Glutamatergic neuron (in vitro differentiated cells): ENCODE data around the gene MYO5B. TPM values are rescaled to one million over a fixed set of nuclear protein-coding genes. Genes with fewer than 3 reads are reported as not detected.

Experiments used
- DNase-seq: peaks from one replicate; pipeline ENCODE4 v3.0.0; 2022
- H3K27ac Mint-ChIP-seq: one replicate; pipeline ENCODE4 v1.8.0; 2020; ENCODE audit warnings: mild to moderate bottlenecking, mixed read lengths, inconsistent platforms; ENCODE audit not compliant: unreplicated experiment
- H3K27me3 Mint-ChIP-seq: one replicate; pipeline ENCODE4 v1.8.0; 2020; ENCODE audit warnings: mild to moderate bottlenecking, moderate library complexity, mixed read lengths, inconsistent platforms; ENCODE audit not compliant: unreplicated experiment
- H3K36me3 Mint-ChIP-seq: one replicate; pipeline ENCODE4 v1.8.0; 2020; ENCODE audit warnings: mild to moderate bottlenecking, mixed read lengths, inconsistent platforms; ENCODE audit not compliant: unreplicated experiment
- H3K4me1 Mint-ChIP-seq: one replicate; pipeline ENCODE4 v1.8.0; 2020; ENCODE audit warnings: mild to moderate bottlenecking, low read depth, mixed read lengths, inconsistent platforms; ENCODE audit not compliant: unreplicated experiment
- H3K4me3 Mint-ChIP-seq: one replicate; pipeline ENCODE4 v1.8.0; 2020; ENCODE audit warnings: mild to moderate bottlenecking, mixed read lengths, inconsistent platforms; ENCODE audit not compliant: unreplicated experiment
- H3K9me3 Mint-ChIP-seq: one replicate; pipeline ENCODE4 v1.8.0; 2020; ENCODE audit warnings: mild to moderate bottlenecking, moderate library complexity, mixed read lengths, inconsistent platforms; ENCODE audit not compliant: unreplicated experiment
- total RNA-seq: library from RNA; stranded (reverse); fragmentation: NEBNext Ultra II Directional; extraction: Animal tissue kit (Norgen Biotek cat#: 25700); gene quantifications from one replicate; pipeline ENCODE4 v1.2.1, GENCODE V29; 2021; ENCODE audit not compliant: unreplicated experiment
- TF ChIP-seq, protein P1 (sequence below): fragments of 200-600 bp; sonication (generic); IDR thresholded peaks from one replicate; pipeline ENCODE4 v1.5.0; 2021; ENCODE audit not compliant: partially characterized antibody, unreplicated experiment

The MYO5B gene
- total RNA-seq, 1 donor from 2014 or later = 2.7 TPM

DNA sequence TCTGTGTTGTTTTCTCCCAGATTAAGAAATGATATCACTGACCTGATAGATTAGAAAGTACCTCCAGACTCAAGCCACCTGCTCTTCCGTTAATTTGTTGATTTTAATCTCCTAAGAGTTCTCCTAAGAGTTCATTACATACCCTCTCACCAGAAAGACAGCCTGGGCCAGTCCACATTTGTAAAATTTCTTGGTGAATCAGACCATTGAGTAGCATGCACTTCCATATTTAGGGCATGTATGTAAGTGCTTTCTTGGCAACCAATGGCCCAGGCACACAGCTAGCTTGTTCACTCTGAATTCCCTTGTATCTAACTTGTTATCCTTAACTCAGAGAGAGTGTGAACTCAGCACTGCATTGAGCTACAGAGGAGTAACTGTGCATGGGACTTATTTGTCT, 223.5 kb downstream of the MYO5B start:
- no peaks in the 10 kb centered on the region for H3K36me3 Mint-ChIP-seq
- TF ChIP-seq, protein P1, sequence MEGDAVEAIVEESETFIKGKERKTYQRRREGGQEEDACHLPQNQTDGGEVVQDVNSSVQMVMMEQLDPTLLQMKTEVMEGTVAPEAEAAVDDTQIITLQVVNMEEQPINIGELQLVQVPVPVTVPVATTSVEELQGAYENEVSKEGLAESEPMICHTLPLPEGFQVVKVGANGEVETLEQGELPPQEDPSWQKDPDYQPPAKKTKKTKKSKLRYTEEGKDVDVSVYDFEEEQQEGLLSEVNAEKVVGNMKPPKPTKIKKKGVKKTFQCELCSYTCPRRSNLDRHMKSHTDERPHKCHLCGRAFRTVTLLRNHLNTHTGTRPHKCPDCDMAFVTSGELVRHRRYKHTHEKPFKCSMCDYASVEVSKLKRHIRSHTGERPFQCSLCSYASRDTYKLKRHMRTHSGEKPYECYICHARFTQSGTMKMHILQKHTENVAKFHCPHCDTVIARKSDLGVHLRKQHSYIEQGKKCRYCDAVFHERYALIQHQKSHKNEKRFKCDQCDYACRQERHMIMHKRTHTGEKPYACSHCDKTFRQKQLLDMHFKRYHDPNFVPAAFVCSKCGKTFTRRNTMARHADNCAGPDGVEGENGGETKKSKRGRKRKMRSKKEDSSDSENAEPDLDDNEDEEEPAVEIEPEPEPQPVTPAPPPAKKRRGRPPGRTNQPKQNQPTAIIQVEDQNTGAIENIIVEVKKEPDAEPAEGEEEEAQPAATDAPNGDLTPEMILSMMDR = no peak
- no peak for DNase-seq
- peaks cover 10% of the 10 kb centered on the region for H3K4me1 Mint-ChIP-seq
- no peak overlapping the region for H3K4me3 Mint-ChIP-seq
- H3K27ac Mint-ChIP-seq = no peak overlapping the region
- no peaks in the 10 kb centered on the region for H3K27me3 Mint-ChIP-seq
- H3K9me3 Mint-ChIP-seq = no peaks in the 10 kb centered on the region

DNA sequence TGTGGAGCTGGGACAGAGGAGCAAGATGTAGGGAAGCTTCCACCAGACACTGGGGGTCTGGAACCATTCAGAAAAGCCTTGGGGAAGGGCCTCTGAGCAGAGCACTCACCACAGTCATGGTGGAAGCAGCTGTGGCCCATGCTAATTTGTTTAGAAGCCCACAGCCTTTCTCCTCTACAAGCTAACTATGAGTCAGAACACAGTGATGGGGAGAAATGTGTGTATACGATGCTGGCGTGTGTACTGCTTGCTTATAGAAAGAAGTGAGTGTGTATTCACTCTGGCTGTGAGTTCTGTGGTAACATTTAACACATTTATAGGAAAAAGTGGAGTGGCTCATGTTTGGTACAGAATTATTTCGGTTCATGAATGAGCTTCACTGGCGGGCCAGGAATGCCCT, 224.6 kb downstream of the MYO5B start:
- no peak for DNase-seq
- H3K4me3 Mint-ChIP-seq = no peak overlapping the region
- peaks cover 5% of the 10 kb centered on the region for H3K27me3 Mint-ChIP-seq
- no peaks in the 10 kb centered on the region for H3K36me3 Mint-ChIP-seq
- H3K9me3 Mint-ChIP-seq = no peaks in the 10 kb centered on the region
- H3K4me1 Mint-ChIP-seq = peaks cover 10% of the 10 kb centered on the region
- TF ChIP-seq, protein P1 = no peak
- H3K27ac Mint-ChIP-seq = no peak overlapping the region

DNA sequence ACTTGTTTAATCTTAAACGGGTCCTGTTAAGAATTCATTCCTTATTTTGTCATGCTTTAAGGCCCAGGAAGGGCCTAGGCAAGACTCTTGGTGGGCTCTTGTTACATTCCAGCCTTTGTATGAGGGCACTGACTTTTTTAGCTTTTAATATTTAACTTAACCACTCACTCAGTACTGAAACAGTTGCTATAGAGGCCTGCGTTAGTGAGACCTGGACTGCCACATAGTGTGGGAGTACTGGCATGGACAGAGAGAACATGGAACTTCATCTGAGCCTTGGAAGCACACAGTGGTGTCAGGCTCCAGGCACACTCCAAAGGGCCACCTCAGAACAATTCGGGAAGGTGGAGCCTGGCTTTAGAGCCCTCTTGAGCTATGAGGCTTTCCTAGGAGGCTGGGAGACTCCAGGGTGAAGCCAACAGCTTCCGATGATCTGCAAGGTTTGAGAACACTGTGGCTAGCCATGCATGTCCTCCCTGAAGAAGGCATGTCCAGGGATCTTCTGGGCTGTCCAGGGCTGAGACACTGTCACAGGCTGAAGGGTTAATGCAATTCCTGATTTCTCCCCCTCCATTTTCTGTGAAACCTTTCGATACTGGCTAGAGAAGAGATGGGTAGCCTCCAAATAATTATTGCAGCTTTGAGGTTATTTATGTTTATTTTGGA, 226.2 kb downstream of the MYO5B start:
- Mint-ChIP-seq H3K4me1 (peaks cover 10% of the 10 kb centered on the region), H3K27ac (no peak overlapping the region), H3K27me3 (peaks cover 6% of the 10 kb centered on the region), H3K4me3 (no peak overlapping the region), H3K9me3 (no peaks in the 10 kb centered on the region), H3K36me3 (no peaks in the 10 kb centered on the region)
- TF ChIP-seq, protein P1 = no peak
- DNase-seq = no peak

DNA sequence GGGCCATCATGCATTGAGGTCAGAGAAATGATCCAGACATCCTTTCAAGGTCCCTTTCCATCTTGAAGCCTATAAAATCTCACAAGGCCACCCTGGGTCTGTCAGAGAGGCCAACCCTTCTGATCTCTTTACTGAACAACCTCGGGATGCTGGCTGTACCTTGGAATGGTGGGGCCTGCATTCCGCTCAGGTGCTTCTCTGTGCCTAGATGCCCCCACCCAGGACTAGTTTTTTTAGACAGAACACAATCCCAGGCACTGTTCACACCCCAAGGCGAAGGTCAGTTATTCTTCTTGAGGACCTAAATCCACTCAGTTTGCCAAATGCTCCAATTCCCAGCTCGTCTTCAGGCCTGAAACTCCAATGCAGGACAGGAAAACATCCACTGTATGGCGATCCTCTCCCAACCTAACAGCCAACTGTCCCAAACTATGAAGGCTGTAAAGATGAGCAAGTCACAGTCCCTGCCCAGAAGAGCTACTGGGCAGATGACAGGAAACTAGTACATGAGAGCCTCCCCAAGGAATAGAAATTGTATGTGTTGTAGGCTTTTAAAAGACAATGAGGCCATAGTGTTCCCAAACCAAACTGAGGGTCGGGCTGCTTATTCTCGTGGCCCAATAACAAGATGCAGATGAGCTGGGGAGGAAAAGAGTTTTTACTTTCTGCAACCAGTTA, 227.2 kb downstream of the MYO5B start:
- DNase-seq = no peak
- H3K4me1 Mint-ChIP-seq = peaks cover 10% of the 10 kb centered on the region
- H3K27me3 Mint-ChIP-seq = peaks cover 6% of the 10 kb centered on the region
- no peaks in the 10 kb centered on the region for H3K9me3 Mint-ChIP-seq
- H3K27ac Mint-ChIP-seq = no peak overlapping the region
- H3K4me3 Mint-ChIP-seq = no peak overlapping the region
- TF ChIP-seq, protein P1 = no peak
- H3K36me3 Mint-ChIP-seq = no peaks in the 10 kb centered on the region

DNA sequence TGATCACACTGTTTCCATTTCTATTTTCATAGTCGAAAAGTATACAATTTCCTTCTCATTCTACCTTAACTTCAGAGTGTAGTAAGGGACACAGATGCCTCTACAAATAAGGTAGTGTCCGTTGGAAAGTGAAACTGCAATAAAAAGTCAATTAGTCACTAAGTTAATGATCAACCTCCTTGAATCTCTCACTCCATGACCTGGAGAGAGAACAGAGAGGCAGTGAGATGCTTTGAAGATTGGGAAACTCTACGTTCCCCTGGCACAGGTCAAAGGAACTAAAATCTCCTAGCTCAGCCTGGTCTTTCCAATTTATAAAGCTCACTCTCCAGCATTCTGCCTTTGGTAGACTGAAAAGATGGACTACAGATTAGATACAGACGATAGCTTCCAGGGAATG, 227.8 kb downstream of the MYO5B start:
- no peak for DNase-seq
- peaks cover 10% of the 10 kb centered on the region for H3K4me1 Mint-ChIP-seq
- no peak overlapping the region for H3K4me3 Mint-ChIP-seq
- TF ChIP-seq, protein P1 = no peak
- H3K9me3 Mint-ChIP-seq = no peaks in the 10 kb centered on the region
- H3K36me3 Mint-ChIP-seq = no peaks in the 10 kb centered on the region
- no peak overlapping the region for H3K27ac Mint-ChIP-seq
- H3K27me3 Mint-ChIP-seq = peaks cover 6% of the 10 kb centered on the region
